WTC11 (cell line): ENCODE data around the gene TBC1D21. TPM values are rescaled to one million over a fixed set of nuclear protein-coding genes. Genes with fewer than 3 reads are reported as not detected.

ENCODE experiments used
- ATAC-seq: fragments of 200-7000 bp; cut with Tn5 transposase; 2 replicates; pipeline ENCODE4 v1.10.0; 2021; ENCODE audit warnings: mild to moderate bottlenecking, moderate library complexity
- CTCF ChIA-PET: fragments of 300-600 bp; sonication (Branson Sonifier 250); formaldehyde crosslinking; loops from one replicate; lab custom pipeline; 2021; ENCODE audit warnings: antibody characterized with exemption; lab: Charles Lee
- POLR2A ChIA-PET: fragments of 350-600 bp; sonication (Branson Sonifier 250); formaldehyde crosslinking; loops from one replicate; lab custom pipeline; 2021; ENCODE audit warnings: antibody characterized with exemption; lab: Charles Lee
- DNase-seq: peaks from one replicate; pipeline ENCODE4 v3.0.0; 2021; ENCODE audit warnings: low spot score
- H3K27ac Mint-ChIP-seq: 2 replicates; pipeline ENCODE4 v1.8.0; 2021; ENCODE audit warnings: mixed read lengths
- H3K27me3 Mint-ChIP-seq: 2 replicates; pipeline ENCODE4 v1.8.0; 2021; ENCODE audit warnings: low read depth, mild to moderate bottlenecking, moderate library complexity, mixed read lengths
- H3K36me3 Mint-ChIP-seq: 2 replicates; pipeline ENCODE4 v1.8.0; 2021; ENCODE audit warnings: mixed read lengths
- H3K4me1 Mint-ChIP-seq: 2 replicates; pipeline ENCODE4 v1.8.0; 2022; ENCODE audit warnings: mixed read lengths
- H3K4me3 Mint-ChIP-seq: 2 replicates; pipeline ENCODE4 v1.8.0; 2021; ENCODE audit warnings: mild to moderate bottlenecking, moderate library complexity, mixed read lengths
- H3K9me3 Mint-ChIP-seq: 2 replicates; pipeline ENCODE4 v1.8.0; 2021; ENCODE audit warnings: mixed read lengths
- ARID4B ChIP-seq: sonication (generic); formaldehyde crosslinking; IDR thresholded peaks from 2 replicates; pipeline ENCODE4 v1.8.0; 2023; ENCODE audit warnings: missing genetic modification reagents, mild to moderate bottlenecking, borderline replicate concordance
- ATF1 ChIP-seq: sonication (generic); formaldehyde crosslinking; IDR thresholded peaks from 2 replicates; pipeline ENCODE4 v1.8.1; 2023; ENCODE audit warnings: mild to moderate bottlenecking, moderate library complexity, missing genetic modification reagents
- CBFB ChIP-seq: sonication (generic); formaldehyde crosslinking; IDR thresholded peaks from 2 replicates; pipeline ENCODE4 v1.8.1; 2022; ENCODE audit warnings: mild to moderate bottlenecking, low read depth, missing genetic modification reagents
- CTCF ChIP-seq: fragments of 200-600 bp; IDR thresholded peaks from 2 replicates; pipeline ENCODE4 v1.8.0; 2022; ENCODE audit warnings: antibody characterized with exemption
- E2F4 ChIP-seq: sonication (generic); formaldehyde crosslinking; IDR thresholded peaks from 2 replicates; pipeline ENCODE4 v1.8.1; 2022; ENCODE audit warnings: low read depth, mild to moderate bottlenecking, moderate library complexity, missing genetic modification reagents, borderline replicate concordance
- FOXP1 ChIP-seq: sonication (generic); formaldehyde crosslinking; IDR thresholded peaks from 2 replicates; pipeline ENCODE4 v1.8.0; 2022; ENCODE audit warnings: missing genetic modification reagents, mild to moderate bottlenecking, moderate library complexity, borderline replicate concordance
- GRHL2 ChIP-seq: fragments of 250-450 bp; sonication (Bioruptor Pico); IDR thresholded peaks from 2 replicates; pipeline ENCODE4 v1.8.0; 2022; ENCODE audit warnings: mild to moderate bottlenecking, moderate library complexity; ENCODE audit not compliant: insufficient replicate concordance, severe bottlenecking
- HMGXB4 ChIP-seq: sonication (generic); formaldehyde crosslinking; IDR thresholded peaks from 2 replicates; pipeline ENCODE4 v1.8.1; 2023; ENCODE audit warnings: mild to moderate bottlenecking, moderate library complexity, missing genetic modification reagents
- IRF1 ChIP-seq: sonication (generic); formaldehyde crosslinking; IDR thresholded peaks from 2 replicates; pipeline ENCODE4 v1.8.0; 2023; ENCODE audit warnings: missing genetic modification reagents
- IRF2 ChIP-seq: sonication (generic); formaldehyde crosslinking; IDR thresholded peaks from 2 replicates; pipeline ENCODE4 v1.8.0; 2022; ENCODE audit warnings: low read depth, missing genetic modification reagents, borderline replicate concordance
- MXD4 ChIP-seq: fragments of 250-450 bp; sonication (Bioruptor Pico); IDR thresholded peaks from 2 replicates; pipeline ENCODE4 v1.8.0; 2021; ENCODE audit warnings: mild to moderate bottlenecking, moderate library complexity, borderline replicate concordance
- NFE2L1 ChIP-seq: sonication (generic); formaldehyde crosslinking; IDR thresholded peaks from 2 replicates; pipeline ENCODE4 v1.8.1; 2023; ENCODE audit warnings: missing genetic modification reagents
- NR3C1 ChIP-seq: sonication (generic); formaldehyde crosslinking; conservative IDR thresholded peaks from 2 replicates; pipeline ENCODE4 v1.8.1; 2023; ENCODE audit warnings: low read depth, mild to moderate bottlenecking, missing genetic modification reagents
- TEAD4 ChIP-seq: sonication (generic); formaldehyde crosslinking; IDR thresholded peaks from 2 replicates; pipeline ENCODE4 v1.8.0; 2022; ENCODE audit warnings: mild to moderate bottlenecking, missing genetic modification reagents
- ZNF317 ChIP-seq: sonication (generic); formaldehyde crosslinking; IDR thresholded peaks from 2 replicates; pipeline ENCODE4 v1.8.1; 2023; ENCODE audit warnings: low read depth, mild to moderate bottlenecking, moderate library complexity, missing genetic modification reagents, borderline replicate concordance
- ZNF416 ChIP-seq: fragments of 250-450 bp; sonication (Bioruptor Pico); IDR thresholded peaks from 2 replicates; pipeline ENCODE4 v1.9.0; 2021; ENCODE audit warnings: mild to moderate bottlenecking, inconsistent platforms
- ZNF423 ChIP-seq: fragments of 250-450 bp; sonication (Bioruptor Pico); IDR thresholded peaks from 2 replicates; pipeline ENCODE4 v2.1.2; 2022; ENCODE audit warnings: mild to moderate bottlenecking, moderate library complexity
- total RNA-seq: library from RNA; stranded (reverse); gene quantifications from 3 replicates; pipeline ENCODE4 v1.2.3, GENCODE V29; 2021

Gene TBC1D21
- total RNA-seq, 1 experiment from 2014 or later = not detected

GRCh38 chr15:73919706-73920105, 46.3 kb downstream of the TBC1D21 start (continued):
- TF ChIP-seq CTCF (no peak), ZNF317 (no peak), ARID4B (CRISPR knock-in tag) (no peak)
- TF ChIP-seq, all 79 proteins: peak for 0

- peaks cover 19% of the 10 kb centered on the region for H3K9me3 Mint-ChIP-seq
- H3K4me1 Mint-ChIP-seq = peaks cover 53% of the 10 kb centered on the region
- no peak for DNase-seq
- H3K4me3 Mint-ChIP-seq = no peak overlapping the region
- no peak overlapping the region for H3K27ac Mint-ChIP-seq
- H3K27me3 Mint-ChIP-seq = peaks cover 9% of the 10 kb centered on the region
- peaks cover 20% of the 10 kb centered on the region for H3K36me3 Mint-ChIP-seq
- CTCF ChIA-PET = interaction anchor here (0.9 to 2.5 kb wide), 6 partner anchors 12 to 128 kb away, joined by 5 to 8 read pairs (median 6); partner anchors contain the start of genes PML and TBC1D21
- TF ChIP-seq CBFB (CRISPR knock-in tag) (no peak), IRF1 (no peak), HMGXB4 (CRISPR knock-in tag) (no peak), ZNF416 (CRISPR knock-in tag) (no peak), NR3C1 (CRISPR knock-in tag) (no peak), ZNF423 (CRISPR knock-in tag) (no peak), GRHL2 (CRISPR knock-in tag) (no peak)
- TF ChIP-seq, all 79 proteins: peak for 0
- POLR2A ChIA-PET = no interaction called here
- ATAC-seq = no peak
These were observed 48.0 kb downstream of the TBC1D21 start for GRCh38 chr15:73921254-73921925.

- peaks cover 17% of the 10 kb centered on the region for H3K36me3 Mint-ChIP-seq
- H3K27ac Mint-ChIP-seq = no peak overlapping the region; the same call in 1 of the 2 replicates
- H3K9me3 Mint-ChIP-seq = peaks cover 16% of the 10 kb centered on the region
- ChIA-PET CTCF (interaction anchor here (0.9 to 2.5 kb wide), 17 partner anchors 9 to 218 kb away, joined by 3 to 17 read pairs (median 7); partner anchors contain the start of genes PML and TBC1D21), POLR2A (interaction anchor here (0.8 to 1.3 kb wide), 3 partner anchors 12 to 72 kb away, joined by 3 to 7 read pairs (median 3); partner anchors contain the start of gene PML)
- peaks cover 9% of the 10 kb centered on the region for H3K27me3 Mint-ChIP-seq
- H3K4me3 Mint-ChIP-seq = peak overlapping the region; percentile 47
- peaks cover 53% of the 10 kb centered on the region for H3K4me1 Mint-ChIP-seq
- peak; percentile 65 for DNase-seq
- peak; percentile 51 for ATAC-seq
- TF ChIP-seq ZNF416 (CRISPR knock-in tag) (no peak), IRF2 (CRISPR knock-in tag) (no peak), FOXP1 (CRISPR knock-in tag) (no peak), ZNF423 (CRISPR knock-in tag) (no peak), ATF1 (CRISPR knock-in tag) (no peak), NFE2L1 (CRISPR knock-in tag) (0 out of 2 replicates have a peak, but pooled peaks have one; percentile 52), MXD4 (no peak), TEAD4 (CRISPR knock-in tag) (no peak), E2F4 (CRISPR knock-in tag) (no peak)
These were observed 49.1 kb downstream of the TBC1D21 start for GRCh38 chr15:73922186-73923151.
